Lower leg skin (tissue), 4 donors: ENCODE measurements around the gene PLPPR5. TPM values are rescaled to one million over a fixed set of nuclear protein-coding genes. Genes with fewer than 3 reads are reported as not detected.

ENCODE experiments used
- DNase-seq, 2 donors: peaks; one replicate each; pipeline ENCODE4 v3.0.0-alpha.2; 2019; ENCODE audit warnings: low spot score in 2 of 2
- H3K4me3 ChIP-seq: fragments of 200-600 bp; sonication (generic); 2 replicates; pipeline ENCODE4 v1.5.1; 2017; ENCODE audit warnings: mild to moderate bottlenecking, low read depth; ENCODE audit not compliant: poor library complexity, severe bottlenecking
- POLR2A ChIP-seq, 2 donors: fragments of 450-650 bp; IDR thresholded peaks; one replicate each; pipeline ENCODE4 v1.6.1; 2016 to 2017; ENCODE audit warnings: antibody characterized with exemption in 2 of 2, mild to moderate bottlenecking in 1 of 2, moderate library complexity in 1 of 2
- WGBS, 2 donors: methylation state at CpG; one replicate each; pipeline ENCODE4 v1.1.5; 2018; 5-methylcytosine and 5-hydroxymethylcytosine counted together
- intact Hi-C: fragments of 100-400 bp; cut with DNase I; formaldehyde crosslinking; loops from one replicate; pipeline ENCODE4 v1.15.0; 2023; ENCODE audit warnings: low total_unique reads
- total RNA-seq, 4 donors: library from RNA; depleted of rRNA; stranded (reverse); fragments of >200 nt; gene quantifications; one replicate each; pipeline ENCODE4 v1.1.0, GENCODE V29; 2016
- TF ChIP-seq, protein P1 (sequence below), 3 donors: fragments of 450-650 bp; IDR thresholded peaks; one replicate each; pipeline ENCODE4 v1.5.1; 2016; ENCODE audit warnings: antibody characterized with exemption in 3 of 3, mild to moderate bottlenecking in 3 of 3, moderate library complexity in 2 of 3

The PLPPR5 gene
- total RNA-seq, 4 donors from 2014 or later: 0.13 TPM; not detected in 3

DNA sequence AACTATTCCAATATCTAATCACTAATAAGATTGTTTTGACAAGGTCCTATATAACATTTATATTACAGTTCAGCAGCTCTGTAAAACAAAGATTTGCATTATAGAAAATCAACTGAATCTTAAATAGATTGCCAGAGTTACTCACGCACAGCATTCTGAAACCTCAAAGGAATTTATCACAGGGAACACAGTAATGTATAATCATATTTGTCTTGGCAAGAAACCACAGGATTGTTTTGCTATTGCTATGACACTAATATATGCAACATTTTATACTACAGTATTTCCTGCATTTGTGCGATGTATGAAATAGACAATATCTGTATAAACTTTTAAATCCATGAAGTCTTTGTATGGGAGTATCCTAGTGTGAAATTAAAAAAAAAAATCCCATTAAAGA, 101.4 kb downstream of the PLPPR5 start:
- intact Hi-C loops: no loop called here
- no peak overlapping the region for H3K4me3 ChIP-seq
- WGBS, 2 donors: 32 to 34% methylated on average over 2 of the region's 2 CpGs
- no peak for TF ChIP-seq POLR2A (IDR thresholded peaks at IDR 0.05)
- TF ChIP-seq, protein P1, sequence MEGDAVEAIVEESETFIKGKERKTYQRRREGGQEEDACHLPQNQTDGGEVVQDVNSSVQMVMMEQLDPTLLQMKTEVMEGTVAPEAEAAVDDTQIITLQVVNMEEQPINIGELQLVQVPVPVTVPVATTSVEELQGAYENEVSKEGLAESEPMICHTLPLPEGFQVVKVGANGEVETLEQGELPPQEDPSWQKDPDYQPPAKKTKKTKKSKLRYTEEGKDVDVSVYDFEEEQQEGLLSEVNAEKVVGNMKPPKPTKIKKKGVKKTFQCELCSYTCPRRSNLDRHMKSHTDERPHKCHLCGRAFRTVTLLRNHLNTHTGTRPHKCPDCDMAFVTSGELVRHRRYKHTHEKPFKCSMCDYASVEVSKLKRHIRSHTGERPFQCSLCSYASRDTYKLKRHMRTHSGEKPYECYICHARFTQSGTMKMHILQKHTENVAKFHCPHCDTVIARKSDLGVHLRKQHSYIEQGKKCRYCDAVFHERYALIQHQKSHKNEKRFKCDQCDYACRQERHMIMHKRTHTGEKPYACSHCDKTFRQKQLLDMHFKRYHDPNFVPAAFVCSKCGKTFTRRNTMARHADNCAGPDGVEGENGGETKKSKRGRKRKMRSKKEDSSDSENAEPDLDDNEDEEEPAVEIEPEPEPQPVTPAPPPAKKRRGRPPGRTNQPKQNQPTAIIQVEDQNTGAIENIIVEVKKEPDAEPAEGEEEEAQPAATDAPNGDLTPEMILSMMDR (IDR thresholded peaks at IDR 0.05): no peak
- DNase-seq: no peak

DNA sequence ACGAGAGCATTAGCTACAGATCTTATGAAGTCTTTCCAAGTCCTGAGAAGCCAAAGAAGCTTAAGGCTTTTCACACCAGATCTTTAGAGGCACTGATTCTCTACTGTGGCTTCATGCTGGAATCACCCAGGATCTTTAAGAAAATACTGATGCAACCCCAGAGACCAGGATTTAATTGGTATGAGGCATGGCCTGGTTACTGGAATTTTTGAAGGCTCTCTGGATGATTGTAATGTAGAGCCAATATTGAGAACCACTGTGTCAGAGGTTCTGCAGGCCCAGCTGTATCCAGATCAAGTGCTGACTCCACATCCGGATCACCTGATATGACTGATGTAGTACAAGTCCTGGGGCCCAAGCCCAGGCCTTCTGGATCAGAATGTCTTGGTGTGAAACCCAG, 105.7 kb downstream of the PLPPR5 start:
- TF ChIP-seq, protein P1 (IDR thresholded peaks at IDR 0.05): no peak
- no peak for TF ChIP-seq POLR2A (IDR thresholded peaks at IDR 0.05)
- intact Hi-C loops: no loop called here
- no peak for DNase-seq
- WGBS, 2 donors: 45 to 52% methylated on average over 2 of the region's 2 CpGs
- no peak overlapping the region for H3K4me3 ChIP-seq

DNA sequence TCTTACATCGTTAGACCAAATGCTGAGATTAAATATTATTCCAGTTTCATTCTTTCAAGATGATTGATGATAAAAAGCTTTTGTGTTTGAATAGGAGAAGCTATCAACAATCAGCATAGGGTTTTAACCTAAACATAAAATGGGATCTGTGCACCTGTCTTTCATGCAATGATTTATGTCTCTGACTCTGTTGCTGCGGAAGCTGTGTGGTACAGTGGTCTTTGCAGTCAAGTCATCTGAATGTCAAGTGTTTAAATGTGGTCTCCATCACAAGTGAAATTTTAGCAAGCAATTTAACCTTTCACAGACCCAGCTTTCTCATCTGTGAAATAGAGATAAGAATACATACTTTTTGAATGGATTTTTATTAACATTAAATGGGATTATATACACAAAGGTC, 107.2 kb downstream of the PLPPR5 start:
- DNase-seq: no peak
- intact Hi-C loops: no loop called here
- WGBS, 2 donors: 73 to 74% methylated on average over 2 of the region's 2 CpGs
- no peak for TF ChIP-seq POLR2A (IDR thresholded peaks at IDR 0.05)
- TF ChIP-seq, protein P1 (IDR thresholded peaks at IDR 0.05): no peak
- H3K4me3 ChIP-seq: no peak overlapping the region

DNA sequence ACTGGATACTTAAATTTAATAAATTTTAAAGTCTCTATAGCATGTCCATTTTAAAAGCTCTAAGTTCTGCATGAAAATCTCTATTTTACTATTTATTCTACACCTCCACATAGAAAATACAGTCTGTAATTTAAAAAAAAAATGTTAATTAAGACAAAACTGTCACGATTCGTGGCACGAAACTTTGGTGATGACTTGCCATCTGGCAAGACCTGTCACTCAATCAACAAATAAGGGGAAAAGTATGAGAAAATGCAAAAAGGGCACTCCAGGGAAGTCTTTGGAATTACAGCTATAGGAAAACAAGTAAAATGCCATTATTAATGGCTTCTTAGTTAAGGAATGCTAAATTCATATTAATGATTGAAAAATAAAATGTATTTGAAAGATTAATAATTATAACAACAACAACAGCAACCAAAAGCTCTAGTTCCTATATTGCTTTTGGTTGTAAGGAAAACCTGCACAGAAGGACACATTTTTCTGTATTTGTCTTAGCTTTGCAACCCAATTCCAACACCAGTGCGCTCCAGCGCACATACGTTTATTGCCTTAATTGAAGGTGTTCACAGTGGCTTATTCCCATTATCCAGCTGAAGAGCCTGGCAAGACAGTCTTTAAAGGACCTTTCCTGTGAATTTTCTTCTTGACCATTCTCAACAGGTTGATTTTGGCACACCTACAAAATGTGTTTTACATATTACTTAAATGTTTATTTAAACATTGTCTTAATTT, 107.8 kb downstream of the PLPPR5 start:
- 89 to 95% methylated on average over 6 of the region's 6 CpGs for WGBS, 2 donors
- TF ChIP-seq POLR2A (IDR thresholded peaks at IDR 0.05): no peak
- TF ChIP-seq, protein P1 (IDR thresholded peaks at IDR 0.05): no peak
- DNase-seq: no peak
- H3K4me3 ChIP-seq: no peak overlapping the region
- intact Hi-C loops: no loop called here

DNA sequence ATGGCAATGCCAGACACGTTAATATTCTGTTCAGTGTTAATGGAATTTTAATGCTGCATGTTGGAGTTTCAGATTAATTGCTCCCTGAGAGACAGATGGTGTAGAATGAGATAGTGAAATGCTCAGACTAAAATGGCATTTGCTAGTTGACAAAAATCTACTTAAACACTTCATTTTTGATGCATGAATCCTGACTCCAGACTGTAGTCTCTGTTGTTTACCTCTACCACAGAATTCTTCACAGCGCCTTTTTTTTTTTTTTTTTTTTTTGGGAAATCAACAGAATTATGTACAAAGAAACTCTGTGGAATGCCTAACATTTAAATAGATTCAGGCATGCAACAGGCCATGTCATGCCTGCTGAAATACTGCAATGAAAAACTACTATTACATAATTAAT, 111.3 kb downstream of the PLPPR5 start:
- TF ChIP-seq, protein P1 (IDR thresholded peaks at IDR 0.05): no peak
- TF ChIP-seq POLR2A (IDR thresholded peaks at IDR 0.05): no peak
- no peak for DNase-seq
- WGBS, 2 donors: 65% methylated on average over 2 of the region's 2 CpGs
- intact Hi-C loops: loop anchor here (5.0 kb wide), 1 partner anchor 859 kb away; no protein-coding TSS in a partner anchor
- H3K4me3 ChIP-seq: no peak overlapping the region

DNA sequence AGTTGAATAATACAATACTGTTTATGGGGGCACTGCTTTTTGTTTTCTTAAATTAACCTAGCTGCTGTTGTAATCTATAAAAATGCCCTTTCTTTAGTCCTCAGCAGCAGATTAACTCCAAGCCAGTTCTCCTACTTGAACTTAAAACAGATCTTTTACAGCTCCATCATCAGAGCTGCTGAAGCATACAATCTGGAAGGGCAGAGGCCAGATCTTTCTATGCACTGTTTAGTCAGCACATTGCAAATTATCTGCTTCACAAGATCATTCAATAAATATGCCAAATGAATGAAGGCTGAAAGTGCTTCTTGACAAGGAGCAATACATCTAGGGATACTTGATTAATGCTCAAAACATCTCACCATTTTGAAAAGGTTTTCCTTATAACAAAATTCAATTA, 115.8 kb downstream of the PLPPR5 start:
- DNase-seq: no peak
- intact Hi-C loops: no loop called here
- no peak overlapping the region for H3K4me3 ChIP-seq
- TF ChIP-seq, protein P1 (IDR thresholded peaks at IDR 0.05): no peak
- TF ChIP-seq POLR2A (IDR thresholded peaks at IDR 0.05): no peak
